Endothelial cell of umbilical vein (primary cell): ENCODE data around the gene GRPEL1.

Experiments
- EZH2 ChIP-seq: IDR thresholded peaks from 2 replicates; pipeline ENCODE4 v1.6.1; 2012; ENCODE audit warnings: borderline replicate concordance, low read depth, mild to moderate bottlenecking, moderate library complexity, low read length, inconsistent platforms; ENCODE audit not compliant: severe bottlenecking
- GATA2 ChIP-seq: IDR thresholded peaks from 2 replicates; pipeline ENCODE4 v1.7.0; 2011; ENCODE audit warnings: low read depth, mild to moderate bottlenecking, moderate library complexity, mixed read lengths, low read length; ENCODE audit not compliant: insufficient read length, insufficient read depth
- POLR2A ChIP-seq: IDR thresholded peaks from 2 replicates; pipeline ENCODE4 v1.6.1; 2012; ENCODE audit warnings: low read depth, mild to moderate bottlenecking, control low read depth, low read length
- POLR2AphosphoS5 ChIP-seq: IDR thresholded peaks from 2 replicates; pipeline ENCODE4 v1.6.1; 2012; ENCODE audit warnings: low read depth, mild to moderate bottlenecking, control low read depth, low read length, moderate library complexity; ENCODE audit not compliant: insufficient read depth
- TF ChIP-seq, protein P1 (sequence below), 2 donors: IDR thresholded peaks; 1 replicate in 1 of 2; 2 replicates in 1 of 2; pipeline ENCODE4 v1.5.1; 2011; ENCODE audit warnings: low read length in 2 of 2, mild to moderate bottlenecking in 2 of 2, moderate library complexity in 2 of 2, control low read depth in 1 of 2, inconsistent platforms in 1 of 2, low read depth in 1 of 2; ENCODE audit not compliant: insufficient read depth in 1 of 2; ENCODE audit errors: extremely low read depth in 1 of 2
- TF ChIP-seq, protein P2 (sequence below): IDR thresholded peaks from 2 replicates; pipeline ENCODE4 v1.6.1; 2011; ENCODE audit not compliant: insufficient read depth, insufficient read length

DNA sequence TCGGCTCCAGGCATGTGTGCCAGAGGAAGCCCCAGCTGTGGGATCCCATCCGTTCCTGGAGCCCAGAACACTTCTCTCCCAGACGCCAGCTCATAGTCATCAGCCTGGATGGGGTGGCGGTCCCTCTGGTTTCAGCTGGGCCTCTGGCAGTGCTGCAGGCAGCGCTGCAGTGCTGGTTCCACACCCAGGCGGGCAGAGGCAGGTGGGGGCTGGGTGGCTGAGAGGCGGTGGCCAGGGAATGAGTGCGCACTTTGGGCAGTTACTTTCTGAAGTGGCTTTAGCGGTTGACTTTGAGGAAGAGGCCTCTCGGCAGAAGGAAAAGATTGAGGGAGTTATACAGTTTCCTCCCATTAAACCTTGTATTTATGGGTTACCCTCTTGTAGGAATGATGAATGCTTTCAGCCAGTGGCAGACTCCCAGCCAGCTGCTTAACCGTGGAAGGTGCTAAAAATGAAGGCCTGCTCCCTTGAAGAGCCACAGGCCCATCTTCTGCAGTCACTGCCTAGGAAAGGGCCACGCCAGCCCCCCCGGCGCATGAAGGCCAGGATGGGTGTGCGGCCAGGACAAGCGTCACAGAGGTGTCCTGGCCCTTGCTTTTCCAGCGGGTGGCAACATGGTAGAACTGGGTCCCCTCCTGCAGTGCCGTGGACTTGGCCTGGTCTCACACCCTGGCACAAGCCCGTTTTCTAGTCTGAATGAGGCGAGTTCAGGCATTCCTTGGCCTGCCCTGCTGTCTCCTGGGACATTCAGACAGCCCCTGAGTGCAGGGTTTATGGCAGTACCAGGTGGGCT lies 14.7 kb downstream of the GRPEL1 start:
- TF ChIP-seq, protein P1, sequence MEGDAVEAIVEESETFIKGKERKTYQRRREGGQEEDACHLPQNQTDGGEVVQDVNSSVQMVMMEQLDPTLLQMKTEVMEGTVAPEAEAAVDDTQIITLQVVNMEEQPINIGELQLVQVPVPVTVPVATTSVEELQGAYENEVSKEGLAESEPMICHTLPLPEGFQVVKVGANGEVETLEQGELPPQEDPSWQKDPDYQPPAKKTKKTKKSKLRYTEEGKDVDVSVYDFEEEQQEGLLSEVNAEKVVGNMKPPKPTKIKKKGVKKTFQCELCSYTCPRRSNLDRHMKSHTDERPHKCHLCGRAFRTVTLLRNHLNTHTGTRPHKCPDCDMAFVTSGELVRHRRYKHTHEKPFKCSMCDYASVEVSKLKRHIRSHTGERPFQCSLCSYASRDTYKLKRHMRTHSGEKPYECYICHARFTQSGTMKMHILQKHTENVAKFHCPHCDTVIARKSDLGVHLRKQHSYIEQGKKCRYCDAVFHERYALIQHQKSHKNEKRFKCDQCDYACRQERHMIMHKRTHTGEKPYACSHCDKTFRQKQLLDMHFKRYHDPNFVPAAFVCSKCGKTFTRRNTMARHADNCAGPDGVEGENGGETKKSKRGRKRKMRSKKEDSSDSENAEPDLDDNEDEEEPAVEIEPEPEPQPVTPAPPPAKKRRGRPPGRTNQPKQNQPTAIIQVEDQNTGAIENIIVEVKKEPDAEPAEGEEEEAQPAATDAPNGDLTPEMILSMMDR (IDR thresholded peaks at IDR 0.05; ENCODE audit: extremely low read depth in 1 of 2, insufficient read depth in 1 of 2, low read depth in 1 of 2, low read length in 2 of 2) = no peak
- no peak for TF ChIP-seq GATA2
- TF ChIP-seq EZH2 = no peak
- TF ChIP-seq, protein P2, sequence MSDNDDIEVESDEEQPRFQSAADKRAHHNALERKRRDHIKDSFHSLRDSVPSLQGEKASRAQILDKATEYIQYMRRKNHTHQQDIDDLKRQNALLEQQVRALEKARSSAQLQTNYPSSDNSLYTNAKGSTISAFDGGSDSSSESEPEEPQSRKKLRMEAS = no peak
- no peak for TF ChIP-seq POLR2A
- TF ChIP-seq POLR2AphosphoS5 = no peak
